Breast epithelium (tissue), 3 donors: ENCODE data around the gene TNNI3K.

Experiments used
- CTCF ChIP-seq, 3 donors: fragments of 450-650 bp; IDR thresholded peaks; one replicate each; pipeline ENCODE4 v1.5.1; 2016 to 2017; ENCODE audit warnings: antibody characterized with exemption in 3 of 3, mild to moderate bottlenecking in 3 of 3, moderate library complexity in 3 of 3
- POLR2A ChIP-seq: fragments of 450-650 bp; IDR thresholded peaks from one replicate; pipeline ENCODE4 v1.6.1; 2016; ENCODE audit warnings: antibody characterized with exemption, mild to moderate bottlenecking, moderate library complexity

- no peak for TF ChIP-seq CTCF (IDR thresholded peaks at IDR 0.05)
- no peak for TF ChIP-seq POLR2A
Observed at GRCh38 chr1:74195339-74195738, 39.8 kb upstream of the TNNI3K start.
